DMS79 treated with DMSO at 0.1 percent for 48 hours (cell line): ENCODE measurements around the gene DAB1.

Experiments used
- DNase-seq: peaks from one replicate; lab custom pipeline; 2025; lab: John Stamatoyannopoulos, UW

Gene DAB1

DNA sequence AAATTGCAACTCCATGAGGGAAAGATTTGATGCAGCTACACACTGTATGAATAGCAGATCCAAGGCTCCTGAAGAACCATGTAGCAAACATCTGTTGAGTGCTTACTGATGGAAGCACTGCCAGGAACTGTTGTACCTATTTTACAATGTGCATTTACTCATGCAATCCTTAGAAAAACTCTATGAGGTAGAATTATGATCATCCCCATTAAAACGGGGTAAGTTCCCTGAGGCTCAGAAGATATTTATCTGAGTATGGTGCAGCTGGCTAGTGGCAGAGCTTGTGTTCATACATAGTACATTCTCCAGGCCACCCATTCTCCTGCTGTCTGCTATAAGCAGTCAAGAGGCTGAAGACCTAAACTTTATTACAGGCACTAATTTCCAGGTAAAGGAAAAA is 403.6 kb downstream of the DAB1 start:
- DNase-seq: no peak

DNA sequence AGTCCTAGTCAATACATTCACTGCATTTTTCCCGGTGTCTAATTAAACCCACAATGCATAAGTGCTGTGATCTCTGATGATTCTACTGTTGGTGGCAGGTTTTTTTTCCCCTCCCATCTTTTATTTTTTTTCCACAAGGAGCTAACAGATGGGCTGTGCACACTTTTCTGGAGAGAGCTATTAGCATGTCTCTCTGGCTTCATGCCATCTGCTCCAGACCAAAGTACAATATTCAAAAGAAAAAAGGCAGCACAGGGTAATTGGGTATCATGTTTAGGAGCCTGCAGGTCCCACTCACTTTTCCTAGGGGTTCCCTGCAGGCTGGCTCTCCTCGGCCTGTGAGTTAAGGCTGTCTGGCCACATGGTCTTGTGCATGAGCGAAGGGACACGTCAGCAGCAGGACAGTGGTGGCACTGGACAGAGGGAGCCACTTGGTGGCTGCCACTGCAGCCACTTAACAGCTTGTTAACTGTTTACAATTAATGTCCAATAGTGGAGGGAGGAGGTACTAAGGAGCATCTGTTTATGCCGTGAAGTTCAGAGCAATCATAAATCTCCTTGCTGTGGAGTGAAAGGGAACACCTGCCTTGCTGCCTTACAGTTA is 404.5 kb downstream of the DAB1 start:
- no peak for DNase-seq

DNA sequence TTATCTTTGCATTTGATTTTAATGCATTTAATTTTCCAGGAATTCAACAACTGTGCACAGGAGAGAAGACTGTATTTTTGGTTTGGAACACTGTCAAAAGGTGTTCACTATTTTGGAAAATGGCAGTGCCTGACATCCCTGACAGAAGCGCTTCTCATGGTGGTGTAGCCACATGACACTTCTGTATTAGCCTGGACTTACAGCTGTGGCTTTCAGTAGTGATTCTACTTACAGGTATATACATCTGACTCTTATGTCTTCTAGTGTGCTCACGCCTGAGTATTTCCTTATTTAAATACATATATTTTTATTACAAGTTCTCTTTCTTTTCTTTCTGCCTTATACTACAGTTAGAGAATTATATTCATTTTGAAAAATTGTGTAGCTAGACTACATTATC is 405.7 kb downstream of the DAB1 start:
- no peak for DNase-seq

DNA sequence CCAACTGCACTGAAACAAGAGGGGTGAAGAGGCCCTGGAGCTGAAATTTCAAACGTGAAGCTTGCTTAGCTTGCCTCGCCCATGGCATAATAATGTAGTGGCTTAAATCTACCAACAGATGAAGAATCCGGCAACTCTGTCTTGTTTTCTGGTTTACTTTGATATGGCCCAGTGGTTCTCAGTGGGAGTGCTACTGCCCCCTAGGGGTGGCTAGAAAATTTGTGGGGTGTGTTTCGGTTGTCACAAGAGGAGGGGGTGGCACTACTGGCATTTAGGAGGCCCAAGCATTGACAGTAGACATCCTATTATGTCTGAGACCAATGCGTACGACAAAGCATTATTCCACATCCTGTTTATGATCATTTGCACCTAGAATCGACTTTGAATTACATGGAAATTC is 406.1 kb downstream of the DAB1 start:
- DNase-seq: no peak

DNA sequence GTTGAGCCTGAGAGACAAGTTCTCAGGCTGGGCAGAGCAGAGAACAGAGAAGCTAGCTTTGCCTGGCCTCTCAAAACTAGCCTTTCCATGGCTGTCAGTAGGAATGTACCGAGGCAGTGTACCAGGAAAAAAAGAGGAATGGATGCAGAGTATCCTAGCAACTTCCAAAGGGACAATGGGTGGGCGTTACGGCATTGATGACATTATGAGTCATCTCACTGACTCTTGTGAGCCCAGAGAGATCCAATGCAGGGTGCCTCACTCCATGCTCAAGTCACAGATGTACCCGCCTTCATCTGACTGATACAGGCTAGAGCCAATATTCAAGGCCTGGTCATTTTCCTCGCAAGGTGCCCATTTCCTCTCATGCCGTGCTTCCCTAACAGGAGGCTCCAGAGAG is 406.7 kb downstream of the DAB1 start:
- DNase-seq: no peak

DNA sequence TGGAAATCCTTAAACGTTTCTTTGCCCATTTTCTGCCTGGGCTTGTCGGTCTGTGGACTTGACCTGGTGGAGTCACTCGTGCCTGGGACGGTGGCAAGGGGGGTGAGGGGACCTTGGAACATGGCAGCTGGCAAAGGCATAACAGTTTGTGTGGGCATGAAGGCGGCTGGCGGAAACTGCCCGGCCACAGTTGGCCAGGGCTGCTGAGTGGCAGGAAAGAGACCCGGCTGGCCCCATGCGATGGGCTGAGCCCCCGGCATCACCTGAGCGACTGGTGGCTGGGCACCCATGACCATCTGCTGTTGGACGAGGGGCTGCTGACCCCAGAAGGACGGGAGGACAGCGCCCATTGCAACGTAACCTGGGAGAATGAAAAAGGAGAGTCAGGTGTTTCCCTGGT is 408.8 kb downstream of the DAB1 start:
- no peak for DNase-seq

DNA sequence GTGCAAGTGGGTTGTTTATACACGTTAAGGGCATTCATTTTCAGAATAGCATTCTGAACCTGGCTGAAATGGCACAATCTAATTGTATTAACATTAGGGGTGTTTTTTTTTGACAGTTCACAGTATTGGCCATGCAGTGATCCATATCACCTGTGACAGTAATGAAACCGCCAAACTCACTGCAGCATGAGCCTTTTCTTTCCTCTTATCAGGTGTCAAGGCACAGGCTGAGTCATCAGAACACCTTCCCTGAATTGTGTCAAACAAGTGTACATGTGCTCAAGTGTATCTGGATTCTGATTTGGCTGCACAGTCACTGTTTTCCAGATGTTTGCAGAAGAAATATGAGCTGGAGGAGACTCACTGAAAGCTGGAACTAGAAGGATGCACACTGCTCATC is 410.3 kb downstream of the DAB1 start:
- DNase-seq: no peak

DNA sequence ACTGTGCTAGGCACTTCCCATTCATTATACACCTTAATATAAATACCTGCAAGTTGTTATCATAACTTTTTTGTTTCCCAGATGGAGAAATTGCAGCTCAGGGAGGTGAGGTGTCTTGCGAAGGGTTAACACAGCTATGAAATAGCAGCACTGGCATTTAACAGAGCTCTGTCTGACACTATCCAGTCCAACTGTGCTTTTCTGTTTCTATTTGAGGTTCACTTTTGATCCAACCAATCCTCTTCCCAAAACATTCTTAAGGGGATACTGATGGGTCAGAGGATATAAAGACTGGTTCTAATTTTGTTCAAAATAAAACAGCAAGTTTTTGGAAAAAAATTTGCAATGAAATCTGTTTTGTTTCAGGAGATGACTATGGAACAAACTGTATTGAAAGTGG is 411.5 kb downstream of the DAB1 start:
- DNase-seq: no peak

DNA sequence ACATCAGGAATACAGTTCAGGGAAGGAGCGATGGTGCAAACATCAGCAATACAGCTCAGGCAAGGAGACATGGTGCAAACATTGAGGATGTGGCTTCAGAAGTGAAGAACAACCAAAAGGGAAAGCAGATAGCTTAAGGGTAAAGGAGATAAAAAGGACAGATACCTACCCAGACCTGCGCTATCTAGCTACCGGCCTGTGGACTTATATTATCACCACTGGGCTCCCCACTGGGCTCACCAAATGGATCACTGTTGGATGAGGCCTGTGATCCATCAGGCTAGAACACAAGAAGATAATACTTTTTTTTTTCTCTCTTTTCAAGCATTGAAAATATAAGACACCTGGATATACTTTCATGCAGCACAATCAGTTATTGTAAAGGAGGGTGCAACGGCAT is 413.3 kb downstream of the DAB1 start:
- no peak for DNase-seq

DNA sequence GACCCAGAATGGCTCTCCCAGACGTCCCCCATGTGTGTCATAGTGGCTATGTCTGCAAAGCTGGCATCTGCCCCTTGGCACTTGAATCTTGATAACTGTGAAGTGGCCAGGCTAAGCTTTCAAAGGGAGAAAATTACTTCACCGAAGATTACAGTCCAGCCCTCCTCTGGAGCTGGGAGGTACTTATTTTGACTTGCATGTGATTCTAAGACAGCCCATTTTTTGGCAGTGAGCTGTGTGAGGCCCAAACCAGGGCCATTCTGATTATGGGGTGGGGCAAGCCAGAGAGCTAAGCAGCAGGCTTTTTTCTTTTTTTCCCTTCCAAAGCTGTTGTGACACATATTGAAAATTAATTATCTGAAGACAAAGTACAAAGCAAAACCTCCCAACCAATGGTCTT is 415.9 kb downstream of the DAB1 start:
- DNase-seq: no peak

DNA sequence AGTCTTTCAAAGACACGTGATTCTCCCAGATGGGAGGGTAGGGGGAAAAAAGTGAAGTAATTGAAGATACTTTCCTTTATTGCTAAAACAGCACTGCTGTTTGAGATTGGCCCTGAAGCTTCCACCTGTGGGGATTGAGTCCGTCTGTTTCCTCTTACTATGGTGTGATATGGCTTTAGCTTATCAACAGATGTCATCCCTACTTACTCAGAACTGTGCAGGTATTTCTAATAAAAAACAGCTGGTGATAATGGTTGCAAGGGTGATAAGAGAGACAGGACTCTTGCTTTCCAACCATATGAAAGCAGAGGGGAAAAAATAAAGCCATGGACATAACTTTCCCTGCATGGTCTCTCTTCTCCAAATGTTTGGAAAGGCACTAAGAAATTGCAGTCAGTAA is 416.4 kb downstream of the DAB1 start:
- no peak for DNase-seq

DNA sequence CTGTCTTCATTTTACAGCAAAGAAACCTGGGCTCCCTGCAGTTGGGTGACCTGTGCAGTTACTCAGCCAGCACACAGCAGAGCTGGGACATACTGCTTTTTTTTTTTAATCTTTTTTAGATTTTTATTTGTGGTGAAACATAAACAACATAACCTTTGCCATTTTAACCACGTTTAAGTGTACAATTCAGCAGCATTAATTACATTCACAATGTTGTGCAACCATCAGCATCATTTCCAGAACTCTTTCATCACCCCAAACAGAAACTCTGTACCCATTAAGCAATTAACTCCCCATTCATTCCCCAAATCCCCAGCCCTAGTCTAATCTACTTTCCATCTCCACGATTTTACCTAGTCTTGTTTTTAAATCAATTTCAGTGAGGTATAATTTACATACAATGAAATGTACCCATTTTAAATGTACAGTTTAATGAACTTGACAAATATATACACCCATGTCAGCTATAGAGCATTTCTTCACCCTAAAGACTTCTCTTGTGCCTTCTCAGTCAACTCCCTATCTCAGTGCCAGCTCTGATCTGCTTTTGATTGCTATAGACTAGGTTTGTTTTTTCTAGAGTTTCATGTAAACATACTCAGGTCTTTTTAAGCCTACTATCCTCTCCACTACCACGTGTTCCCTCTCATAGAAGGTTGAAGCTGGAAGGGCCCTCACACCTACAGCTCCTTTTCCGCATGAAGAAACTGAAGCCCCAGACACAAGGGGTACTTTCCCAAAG is 420.3 kb downstream of the DAB1 start:
- DNase-seq: no peak

DNA sequence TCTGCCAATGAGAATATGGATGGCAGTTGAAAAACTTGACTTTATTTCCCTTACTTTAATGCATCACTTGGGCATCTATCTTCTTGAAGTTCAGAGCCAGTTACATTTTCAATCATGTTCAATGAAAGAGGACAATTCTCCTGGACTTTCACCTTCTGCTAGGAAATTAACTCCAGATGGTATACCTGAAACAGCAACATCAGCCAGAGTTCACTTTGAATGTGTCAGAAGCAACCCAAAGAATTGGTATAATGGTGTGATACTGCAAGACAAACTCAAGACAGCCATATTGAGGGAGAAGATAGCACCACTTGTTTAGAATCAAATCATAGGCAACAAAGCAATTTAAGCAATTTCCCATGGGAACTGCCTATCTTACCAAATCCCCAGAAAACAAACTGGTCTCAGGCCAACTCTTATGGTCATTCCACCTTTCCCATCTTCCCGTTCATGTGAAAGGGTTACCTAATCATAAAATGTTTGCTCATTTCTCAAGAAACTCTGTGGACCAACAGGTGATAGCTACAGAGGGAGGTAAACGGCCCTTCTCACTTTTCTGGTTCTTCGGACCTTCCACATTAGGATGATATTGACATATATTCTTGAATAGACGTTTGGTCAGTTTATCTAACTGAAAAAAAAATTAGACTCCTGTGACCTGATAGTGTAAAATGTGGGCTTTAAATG is 428.3 kb downstream of the DAB1 start:
- no peak for DNase-seq

DNA sequence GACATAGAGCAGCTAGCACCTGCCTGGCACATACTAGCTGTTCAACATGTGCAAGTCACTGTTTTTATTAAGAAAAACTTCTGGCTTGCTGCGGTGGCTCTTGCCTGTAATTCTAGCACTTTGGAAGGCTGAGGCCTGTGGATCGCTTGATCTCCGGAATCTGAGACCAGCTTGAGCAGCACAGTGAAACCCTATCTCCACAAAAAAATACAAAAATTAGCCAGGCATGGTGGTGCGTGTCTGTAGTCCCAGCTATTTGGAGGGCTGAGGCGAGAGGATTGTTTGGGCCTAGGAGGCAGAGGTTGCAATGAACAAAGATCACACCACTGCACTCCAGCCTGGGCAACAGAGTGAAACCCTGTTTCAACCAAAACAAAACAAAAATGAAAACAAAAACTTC is 430.4 kb downstream of the DAB1 start:
- DNase-seq: no peak

DNA sequence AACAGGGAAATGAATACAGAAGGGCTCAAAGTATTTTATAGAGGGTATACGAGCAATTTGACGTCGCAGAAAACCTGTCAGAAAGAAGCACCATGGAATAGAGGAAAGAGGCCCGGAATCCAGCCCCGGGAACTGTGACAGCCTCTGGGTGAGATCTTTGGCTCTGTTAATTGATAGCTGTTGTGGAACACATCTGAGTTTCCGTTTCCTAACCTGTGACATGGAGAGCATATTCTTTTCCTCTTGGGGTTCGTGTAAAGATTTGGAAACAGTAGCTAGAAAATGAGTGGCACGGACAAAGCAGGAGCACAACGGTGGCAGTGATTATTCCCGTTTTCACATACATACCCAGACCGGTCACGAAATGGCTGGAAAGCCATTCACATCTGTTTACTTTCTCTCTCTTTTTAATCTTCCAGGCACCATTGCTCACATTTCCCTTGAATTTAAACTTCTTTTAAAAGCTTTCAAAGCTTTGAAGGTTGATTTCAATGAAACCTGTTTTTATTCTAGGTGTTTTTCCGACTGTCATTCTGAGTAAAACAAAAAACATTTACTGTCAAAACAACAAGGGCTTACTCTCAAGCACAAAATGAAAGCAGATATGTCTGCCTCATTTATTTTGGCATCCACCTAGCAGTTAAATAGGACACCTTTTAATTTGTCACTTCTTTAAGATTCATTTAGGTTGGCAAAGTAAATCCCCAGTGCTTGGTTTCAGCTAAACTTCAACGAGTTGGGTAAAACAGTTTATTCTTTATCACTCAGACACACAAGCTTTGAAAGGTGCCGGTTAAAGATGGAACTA is 431.3 kb downstream of the DAB1 start:
- DNase-seq: no peak

DNA sequence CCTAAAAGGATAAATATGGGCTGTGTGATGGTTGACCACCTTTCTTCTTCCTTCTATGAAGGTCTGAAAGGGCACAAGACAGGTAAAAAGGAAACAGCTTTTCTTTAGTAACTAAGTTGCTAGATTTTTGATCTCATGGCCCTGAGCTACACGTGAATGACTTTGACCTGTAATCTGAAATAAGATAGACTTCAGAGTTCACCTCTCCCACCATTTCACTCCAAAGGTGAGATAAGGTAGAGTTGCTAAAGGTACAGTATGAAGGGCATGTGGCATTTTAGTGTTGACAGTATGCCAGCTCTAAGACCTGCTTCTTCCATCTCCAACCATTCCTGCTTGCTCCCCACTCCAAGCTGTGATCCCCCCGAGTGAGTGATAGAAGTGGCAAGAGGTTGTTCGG is 432.3 kb downstream of the DAB1 start:
- no peak for DNase-seq

DNA sequence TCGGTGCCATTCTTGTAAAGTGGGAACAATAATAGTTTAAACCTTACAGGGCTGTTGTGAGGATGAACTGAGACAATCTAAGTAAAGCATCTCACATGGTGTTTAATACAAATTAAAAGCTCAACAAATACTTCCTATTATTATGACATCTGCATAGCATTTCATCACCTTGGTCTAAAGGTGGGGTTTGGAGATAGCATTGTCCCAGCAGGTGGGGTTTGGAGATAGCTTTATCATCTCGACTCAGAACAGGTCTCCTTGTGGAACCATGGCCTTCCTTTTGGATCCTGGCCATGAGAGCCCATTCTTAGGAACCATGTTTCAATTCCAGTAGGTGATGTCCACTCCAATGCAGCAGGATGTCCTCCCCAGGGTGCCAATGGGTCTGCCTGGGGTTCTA is 437.5 kb downstream of the DAB1 start:
- DNase-seq: no peak

DNA sequence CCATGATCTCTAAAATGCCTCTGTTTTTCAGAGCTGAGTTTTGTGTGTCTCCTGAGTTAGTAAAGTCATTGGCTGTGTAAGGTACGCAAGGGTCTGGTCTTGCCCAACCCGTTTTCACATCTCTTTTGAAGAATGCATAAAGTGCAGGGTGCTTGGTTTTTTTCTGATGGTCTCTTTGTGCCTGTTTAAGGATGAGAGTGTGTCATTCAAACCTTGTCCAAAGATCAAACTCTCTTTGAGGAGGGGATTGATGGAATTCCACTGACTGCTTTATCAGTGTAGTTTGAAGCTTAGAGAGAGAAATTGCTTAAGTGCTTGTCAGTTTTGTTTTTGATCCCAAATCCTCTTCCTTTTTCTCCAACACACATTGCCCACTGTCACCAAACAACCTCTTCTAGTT is 438.0 kb downstream of the DAB1 start:
- DNase-seq: no peak

DNA sequence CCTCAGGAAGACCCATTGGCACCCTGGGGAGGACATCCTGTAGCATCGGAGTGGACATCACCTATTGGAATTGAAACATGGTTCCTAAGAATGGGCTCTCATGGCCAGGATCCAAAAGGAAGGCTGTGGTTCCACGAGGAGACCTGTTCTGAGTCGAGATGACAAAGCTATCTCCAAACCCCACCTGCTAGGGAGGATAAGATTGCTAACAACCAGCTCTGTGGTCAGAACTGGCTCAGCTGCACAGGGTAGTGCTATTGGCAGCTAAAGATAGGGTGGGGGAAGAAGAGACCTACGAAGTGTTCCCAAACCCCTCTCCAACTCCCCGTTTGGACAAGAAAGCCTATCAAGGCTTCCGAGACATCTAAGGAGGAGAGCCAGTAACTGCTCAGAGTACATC is 440.4 kb downstream of the DAB1 start:
- DNase-seq: no peak

DNA sequence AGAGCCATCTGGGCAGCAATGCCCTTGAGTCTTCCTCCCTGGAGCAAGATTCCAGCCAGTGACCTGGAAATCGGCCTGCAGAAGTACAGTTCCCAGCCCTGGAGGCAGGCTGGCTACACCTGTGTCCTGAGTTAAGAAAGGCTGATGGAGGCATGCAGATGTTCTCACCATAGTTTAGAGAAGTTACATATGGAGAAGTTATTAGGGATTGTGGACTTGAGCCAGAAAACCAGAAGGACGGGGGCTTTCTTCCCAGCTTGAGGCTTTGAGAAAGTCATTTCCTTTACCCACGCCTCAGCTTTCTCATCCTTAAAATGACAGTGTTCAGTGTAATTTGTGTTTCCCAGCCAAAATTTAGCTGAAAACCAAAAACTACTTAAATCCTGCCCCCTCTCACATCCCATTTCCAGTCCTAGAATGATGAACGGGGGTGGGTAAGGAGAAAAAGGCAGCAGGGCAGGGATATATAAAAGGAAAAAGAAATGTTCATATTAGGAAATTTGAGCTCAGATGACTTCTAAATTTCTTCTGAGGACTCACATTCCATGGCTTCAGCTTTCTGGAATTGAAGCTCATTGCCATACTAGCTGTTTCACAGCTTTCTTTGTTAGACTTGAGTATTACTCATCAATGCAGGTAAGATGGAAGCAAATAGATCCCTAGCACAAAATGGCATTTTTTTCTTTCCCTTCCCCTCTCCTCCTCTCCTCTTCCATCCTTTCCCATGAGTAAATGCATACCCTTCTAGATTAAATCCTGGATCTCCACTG is 443.7 kb downstream of the DAB1 start:
- no peak for DNase-seq

DNA sequence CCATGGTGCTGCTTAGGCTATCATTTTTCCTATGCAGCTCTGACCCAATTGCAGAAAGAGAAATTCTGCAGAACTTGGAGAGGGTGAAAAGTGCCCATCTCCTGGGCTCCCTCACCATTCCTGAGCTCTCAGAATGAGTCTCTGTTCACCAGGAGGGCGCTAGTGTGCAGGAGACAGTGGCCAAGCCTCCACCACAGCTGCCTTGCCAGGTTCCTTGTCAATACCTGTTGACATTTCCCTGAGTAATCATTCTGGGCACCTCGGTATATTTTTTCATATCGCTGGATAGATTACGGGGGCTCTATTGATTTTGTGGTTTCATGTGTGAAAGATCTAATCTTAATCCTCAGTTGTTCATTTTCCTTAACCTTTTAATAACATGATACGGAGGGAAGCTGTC is 445.0 kb downstream of the DAB1 start:
- DNase-seq: no peak

DNA sequence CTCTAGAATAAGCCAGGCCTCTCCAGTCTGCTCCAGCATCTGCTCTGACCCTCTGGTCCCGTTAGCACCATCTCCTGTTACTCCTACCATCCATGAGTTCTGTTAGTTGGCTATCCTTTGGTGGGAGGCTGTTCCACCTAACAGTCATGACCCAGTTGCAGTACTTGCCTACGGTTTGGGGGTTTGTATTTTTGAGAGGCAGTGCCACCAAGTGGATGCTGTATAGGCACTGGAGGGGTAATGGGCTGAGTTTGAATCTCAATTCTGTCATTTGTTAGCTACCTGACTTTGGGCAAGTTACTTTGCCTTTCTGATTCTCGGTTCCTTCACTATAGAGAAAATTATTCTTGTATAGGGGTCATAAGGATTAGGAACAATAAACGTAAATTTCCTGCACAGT is 445.9 kb downstream of the DAB1 start:
- no peak for DNase-seq
